NCI-H2171 treated with DMSO at 0.1 percent for 48 hours (cell line): Measurements from ENCODE around the gene UNC5B.
"Not testable (repeated sequence)": the region's sequence is repeated elsewhere in the genome, so short reads cannot be mapped to it uniquely, and the experiment has no call there.

Experiments used
- DNase-seq: peaks from one replicate; lab custom pipeline; 2025; lab: John Stamatoyannopoulos, UW

The UNC5B gene

DNA sequence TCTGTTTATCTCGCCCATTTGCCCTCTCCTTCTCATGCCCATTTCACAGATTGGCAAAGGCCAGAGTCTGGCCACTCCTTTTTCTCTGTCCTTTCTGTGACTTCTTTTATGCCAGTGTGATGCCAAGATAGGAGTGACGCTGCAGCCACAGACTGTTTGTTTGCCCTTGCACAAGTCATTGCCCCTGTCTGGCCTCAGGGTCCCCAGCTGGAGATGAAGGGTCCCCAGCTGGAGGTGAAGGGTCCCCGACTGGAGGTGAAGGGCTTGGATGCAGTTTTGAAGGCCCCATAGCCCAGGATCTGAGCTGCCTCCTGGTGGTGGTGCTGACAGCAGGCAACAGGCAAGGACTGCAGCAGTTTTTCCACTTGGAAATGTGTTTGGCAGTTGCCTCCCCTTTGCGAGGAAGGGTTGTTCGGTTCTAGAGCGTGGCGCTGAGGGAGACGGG lies 55.9 kb downstream of the UNC5B start:
- no peak for DNase-seq

GRCh38 chr10:71268758-71269157 lies 56.4 kb downstream of the UNC5B start:
- no peak for DNase-seq

GRCh38 chr10:71269301-71270288 lies 57.2 kb downstream of the UNC5B start:
- no peak for DNase-seq

DNA sequence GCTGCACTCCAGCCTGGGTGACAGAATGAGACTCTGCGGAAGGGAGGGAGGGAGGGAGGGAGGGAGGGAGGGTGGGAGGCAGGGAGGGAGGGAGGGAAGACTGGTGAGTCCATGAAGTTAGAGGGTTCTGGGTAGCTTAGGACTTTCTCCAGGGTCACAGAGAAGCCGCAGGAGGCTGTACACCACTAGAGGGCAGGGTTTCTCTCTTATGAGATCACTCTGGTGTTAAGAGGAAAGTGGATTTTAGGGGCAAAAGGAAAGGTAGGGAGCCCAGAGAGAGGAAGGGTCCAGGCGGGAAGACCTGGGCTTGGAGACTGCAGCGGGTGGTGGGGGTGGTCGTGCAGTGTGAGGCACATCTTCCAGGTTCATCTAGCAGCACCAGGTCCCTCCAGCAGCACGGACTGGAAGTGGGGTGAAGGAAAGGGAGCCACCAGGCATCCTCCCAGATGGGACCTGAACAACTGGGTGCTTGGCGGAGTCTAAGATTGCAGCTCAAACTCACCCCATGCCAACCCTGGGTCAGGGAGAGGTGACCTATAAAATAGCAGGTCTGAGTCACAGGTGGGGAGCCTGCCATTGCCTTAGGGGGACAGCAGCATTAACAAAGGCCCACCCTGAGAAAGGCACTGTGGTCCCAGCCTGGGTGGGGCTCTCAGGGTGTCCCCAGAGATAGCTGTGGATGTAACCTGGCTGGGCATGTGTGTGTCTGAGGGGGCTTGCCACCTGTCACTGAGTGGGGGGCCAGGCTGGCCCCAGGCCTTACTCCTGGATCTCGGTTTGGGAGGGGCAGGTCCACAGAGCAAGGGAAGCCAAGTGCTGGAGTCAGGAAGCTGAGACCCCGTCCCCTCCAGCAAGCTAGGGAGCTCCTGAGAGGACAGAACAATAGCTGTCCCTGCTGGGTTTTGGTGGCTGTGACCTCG lies 58.2 kb downstream of the UNC5B start:
- DNase-seq, result peak; percentile 47

DNA sequence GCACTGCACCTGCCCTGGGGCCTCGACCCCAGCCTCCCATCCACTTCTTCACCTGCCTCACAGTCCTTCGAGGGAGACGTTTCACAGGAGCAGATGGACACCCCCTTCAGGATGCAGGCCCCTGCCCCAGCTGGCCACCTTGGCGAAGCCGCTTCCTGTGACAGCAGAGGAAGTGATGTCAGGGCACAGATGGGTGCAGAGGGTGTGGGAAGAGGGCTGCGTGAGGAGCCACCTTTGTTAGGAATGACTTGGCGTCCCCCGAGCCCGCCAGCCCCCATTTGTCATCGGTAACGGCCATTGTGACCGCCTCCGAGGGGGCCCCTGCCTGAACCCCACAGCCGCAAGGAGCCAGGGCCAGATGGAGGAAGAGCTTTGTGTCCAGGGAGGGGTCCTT lies 59.3 kb downstream of the UNC5B start:
- no peak for DNase-seq

GRCh38 chr10:71272056-71272771 lies 59.8 kb downstream of the UNC5B start:
- DNase-seq, result no peak

DNA sequence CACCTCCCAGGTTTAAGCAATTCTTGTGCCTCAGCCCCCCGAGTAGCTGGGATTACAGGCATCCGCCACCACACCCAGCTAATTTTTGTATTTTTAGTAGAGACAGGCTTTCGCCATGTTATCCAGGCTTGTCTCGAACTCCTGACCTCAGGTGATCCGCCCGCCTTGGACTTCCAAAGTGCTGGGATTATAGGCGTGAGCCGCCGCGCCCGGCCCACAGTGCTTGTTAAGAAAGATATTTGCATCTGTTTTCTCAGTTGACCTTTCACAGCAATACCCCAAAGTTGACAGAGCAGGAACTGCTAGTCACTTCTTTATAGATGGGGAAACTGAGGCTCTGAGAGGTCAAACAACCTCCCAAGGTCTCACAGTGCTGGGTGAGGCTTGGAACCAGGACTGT lies 60.6 kb downstream of the UNC5B start:
- DNase-seq, result not testable (repeated sequence)

DNA sequence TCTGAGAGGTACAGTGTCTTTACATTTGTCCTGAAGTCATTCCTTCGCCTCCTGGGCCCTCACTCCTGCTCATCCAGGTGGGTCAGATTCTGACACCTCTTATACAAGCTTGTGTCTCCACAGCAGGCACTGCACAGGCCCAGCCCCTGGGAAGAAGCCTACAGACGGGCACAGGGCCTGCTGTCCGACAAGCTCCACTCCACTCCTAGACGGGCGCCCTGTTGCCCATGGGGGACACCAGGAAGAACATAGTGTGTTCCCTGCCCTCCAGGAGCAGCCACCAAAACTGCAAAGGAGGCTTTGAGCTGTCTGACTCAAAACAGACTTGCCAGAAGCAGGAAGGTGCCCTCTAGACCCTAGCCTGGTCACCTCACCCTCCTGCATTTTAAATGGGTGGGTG lies 61.1 kb downstream of the UNC5B start:
- no peak for DNase-seq

DNA sequence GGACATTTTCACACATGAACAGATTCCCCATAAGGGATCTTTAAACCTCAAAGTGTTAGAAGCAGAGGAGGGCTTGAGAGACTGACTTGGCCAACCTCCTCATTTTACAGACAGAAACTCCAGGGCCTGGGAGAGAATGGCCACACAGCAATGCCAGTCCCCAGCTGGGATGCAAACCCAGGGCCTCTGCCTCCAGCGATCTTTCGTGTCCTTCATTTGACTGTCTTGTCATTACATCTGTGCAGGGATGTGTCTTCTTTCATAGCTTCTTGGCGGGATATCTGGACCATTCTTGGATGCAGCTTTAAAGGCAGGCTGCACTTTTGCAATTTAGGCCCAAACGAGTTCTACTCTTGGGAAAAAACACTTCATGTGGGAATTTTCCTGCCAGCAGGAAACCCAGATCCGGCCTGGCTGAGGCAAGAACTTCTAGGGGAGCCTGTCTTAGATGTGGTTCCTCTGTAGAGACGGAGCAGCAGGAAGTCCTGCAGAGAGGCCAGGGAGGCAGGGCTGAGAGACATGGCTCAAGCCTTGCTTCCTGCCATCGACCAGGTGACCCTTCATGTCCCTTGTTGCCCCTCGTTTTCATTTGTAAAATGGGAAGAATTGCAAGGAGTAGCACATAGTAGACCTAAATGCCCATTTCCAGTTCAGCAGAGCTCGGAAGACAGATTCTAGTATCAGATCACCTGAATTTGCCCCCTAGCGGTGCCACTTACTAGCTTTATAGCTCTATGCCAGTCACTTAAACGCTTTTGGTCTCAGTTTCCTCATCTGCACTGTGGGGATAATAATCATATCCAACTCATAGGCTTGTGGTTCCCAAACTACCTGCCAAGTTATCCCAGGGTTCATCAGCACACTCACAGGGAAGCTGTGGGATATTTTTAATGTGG lies 62.8 kb downstream of the UNC5B start:
- no peak for DNase-seq

DNA sequence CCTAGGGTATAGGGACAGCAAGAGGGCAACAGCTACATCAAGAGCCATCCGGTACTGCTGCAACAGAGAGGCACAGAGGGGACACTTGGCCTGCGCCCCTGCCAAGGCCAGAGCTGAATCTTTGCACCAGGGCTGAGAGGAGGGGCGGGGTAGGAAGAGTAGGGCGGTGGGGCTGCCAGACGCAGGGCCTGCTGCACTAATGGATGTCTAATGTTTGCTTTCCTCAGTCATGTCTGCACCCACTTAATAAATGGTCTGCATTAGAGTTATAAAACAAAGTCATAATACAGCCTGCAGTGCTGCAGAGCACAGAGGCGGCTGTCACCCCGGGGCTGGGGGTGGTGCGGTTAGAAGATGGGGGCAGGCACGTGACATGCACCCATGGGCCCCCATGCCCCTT lies 64.5 kb downstream of the UNC5B start:
- no peak for DNase-seq

DNA sequence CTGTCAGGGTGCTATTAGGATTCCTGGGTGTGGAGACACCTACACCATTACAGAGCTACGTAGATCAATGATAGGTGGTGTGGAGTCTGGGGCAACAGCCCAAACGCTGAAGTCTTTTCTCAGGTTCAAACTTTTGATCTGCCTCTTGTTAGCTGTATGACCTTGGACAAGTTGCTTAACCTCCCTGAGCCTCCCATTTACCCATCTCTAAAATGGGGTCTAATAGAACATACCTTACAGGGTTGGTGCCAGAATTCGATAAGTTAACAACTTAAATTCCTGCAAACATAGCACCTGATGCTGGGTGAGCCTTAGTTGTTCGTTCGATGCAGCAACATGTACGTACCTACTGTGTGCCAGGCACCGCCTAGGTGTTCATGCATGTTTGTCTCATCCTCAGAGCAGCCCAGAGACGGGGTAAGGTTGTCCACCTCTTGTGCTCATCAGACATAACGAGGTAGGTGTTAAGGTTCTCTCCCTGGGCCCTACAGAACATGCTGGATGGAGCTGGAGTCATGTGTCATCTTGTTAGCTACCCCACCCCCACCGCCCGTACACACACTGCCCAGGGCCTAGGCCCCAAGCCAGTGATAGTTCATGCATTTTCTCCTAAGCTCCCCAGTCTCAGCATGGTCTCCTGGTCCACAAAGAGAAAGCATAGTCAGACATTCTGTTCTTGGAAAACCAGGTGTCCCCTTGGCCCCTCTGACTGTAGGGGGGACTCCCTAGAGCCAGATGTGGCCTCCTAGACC lies 65.7 kb downstream of the UNC5B start:
- no peak for DNase-seq

DNA sequence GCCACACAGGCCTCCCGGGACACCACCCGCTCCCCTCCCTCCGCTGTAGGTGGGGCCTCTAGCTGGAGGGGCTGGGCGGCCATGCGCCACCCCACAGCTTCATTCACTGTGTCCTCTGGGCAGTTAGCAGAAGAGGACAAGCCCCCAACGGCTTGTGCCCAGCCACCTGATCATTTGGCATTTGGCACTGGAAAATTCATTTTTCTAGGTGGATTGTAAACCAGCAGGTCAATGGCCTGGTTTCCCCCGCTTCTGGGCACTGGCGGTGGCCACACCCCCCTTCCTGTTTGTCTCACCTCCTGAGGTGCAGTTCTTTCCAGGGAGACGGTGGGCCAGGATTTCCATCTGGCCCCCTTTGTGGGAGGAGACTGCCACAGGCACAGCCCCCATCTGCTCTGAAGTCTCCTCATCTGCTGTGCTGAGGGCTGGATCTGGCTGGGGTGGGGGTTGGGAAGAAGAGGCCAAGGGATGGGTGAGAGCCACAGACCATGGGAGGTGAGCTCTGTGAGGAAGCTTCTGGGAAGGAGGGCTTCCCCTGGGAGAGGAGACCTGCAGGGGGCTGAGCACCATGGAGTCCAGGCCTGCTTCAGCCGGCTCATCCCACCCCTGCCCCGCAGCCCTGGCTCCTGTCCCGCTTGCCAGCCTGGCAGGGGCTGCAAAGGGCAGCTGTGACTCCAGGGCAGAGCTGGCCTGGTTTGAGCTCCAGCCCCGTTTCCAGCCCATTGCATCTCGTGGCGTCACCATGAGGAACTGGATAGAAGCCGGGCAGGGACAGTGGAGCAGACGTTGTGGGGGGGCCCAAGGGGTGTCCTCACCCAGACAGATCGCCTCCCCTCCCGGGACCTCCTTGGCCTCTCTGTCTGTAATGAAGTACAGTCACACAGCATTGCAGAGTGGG lies 66.6 kb downstream of the UNC5B start:
- peak; percentile 59 for DNase-seq

DNA sequence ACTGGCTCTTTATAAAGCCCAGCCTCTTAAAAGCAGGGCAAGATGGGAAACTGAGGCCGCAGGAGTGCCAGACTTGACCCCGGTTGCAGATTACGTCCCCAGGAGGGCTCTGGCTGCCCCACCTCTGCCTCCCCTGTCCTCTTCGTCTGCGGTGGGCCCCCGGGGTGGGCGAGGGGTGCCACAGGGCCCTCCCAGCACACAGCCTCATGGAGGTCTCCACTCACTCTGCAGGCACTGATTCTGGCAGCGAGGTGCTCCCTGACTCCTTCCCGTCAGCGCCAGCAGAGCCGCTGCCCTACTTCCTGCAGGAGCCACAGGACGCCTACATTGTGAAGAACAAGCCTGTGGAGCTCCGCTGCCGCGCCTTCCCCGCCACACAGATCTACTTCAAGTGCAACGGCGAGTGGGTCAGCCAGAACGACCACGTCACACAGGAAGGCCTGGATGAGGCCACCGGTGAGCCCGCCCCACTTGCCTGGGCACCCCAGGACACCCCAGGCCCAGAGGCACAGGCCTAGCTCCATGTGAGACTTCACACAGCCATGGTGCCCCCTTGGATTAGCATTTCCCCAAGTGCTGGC lies 67.3 kb downstream of the UNC5B start:
- DNase-seq, result no peak

DNA sequence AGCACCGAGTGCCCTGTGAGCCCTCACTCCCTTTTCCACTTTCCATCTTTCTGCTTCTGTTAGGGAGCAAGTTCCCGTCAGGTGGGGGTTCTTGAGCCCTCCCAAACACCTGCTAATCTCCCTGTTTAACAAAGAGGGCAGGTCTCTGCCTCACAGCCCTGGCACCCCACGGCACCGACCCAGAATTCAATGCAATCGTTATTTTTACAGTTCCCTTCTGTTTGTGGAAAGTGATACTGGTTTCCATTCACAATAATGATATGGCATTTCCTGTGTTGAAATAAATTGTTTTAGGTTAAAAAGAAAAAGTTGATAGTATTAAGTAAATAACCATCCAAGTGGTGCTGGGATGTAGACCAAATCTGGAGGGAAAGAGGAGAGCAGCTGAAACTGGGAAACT lies 67.8 kb downstream of the UNC5B start:
- no peak for DNase-seq

GRCh38 chr10:71280825-71281224 lies 68.5 kb downstream of the UNC5B start:
- no peak for DNase-seq

GRCh38 chr10:71281646-71282322 lies 69.4 kb downstream of the UNC5B start:
- no peak for DNase-seq

DNA sequence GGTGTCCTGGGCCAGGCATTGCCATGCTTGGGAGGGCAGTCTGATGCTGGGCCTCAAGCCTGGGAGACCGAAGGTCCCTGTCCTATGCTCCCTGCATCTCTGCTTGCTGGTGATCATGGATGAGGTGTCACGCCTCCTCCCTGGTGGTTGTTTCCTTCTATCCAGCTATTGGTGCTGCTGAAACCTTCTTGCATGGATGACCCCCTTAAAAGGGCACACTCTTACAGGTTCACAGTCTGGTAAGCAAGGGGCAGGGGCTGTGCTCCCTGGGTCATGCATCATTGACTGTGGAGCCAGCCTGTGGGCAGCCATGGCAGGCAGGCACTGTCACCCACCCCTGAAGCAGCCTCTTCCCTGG lies 69.9 kb downstream of the UNC5B start:
- DNase-seq, result no peak

- DNase-seq, result no peak
Observed at GRCh38 chr10:71283410-71283809, 71.0 kb downstream of the UNC5B start.
